H1 (cell line): Measurements from ENCODE around the gene PRIMA1. TPM values are rescaled to one million over a fixed set of nuclear protein-coding genes. Genes with fewer than 3 reads are reported as not detected.

Experiments
- CTCF ChIA-PET: fragments of 300-600 bp; sonication (Branson Sonifier 250); formaldehyde crosslinking; loops from one replicate; lab custom pipeline; 2021; ENCODE audit not compliant: partially characterized antibody; lab: Charles Lee
- POLR2A ChIA-PET: fragments of 300-600 bp; sonication (Branson Sonifier 250); formaldehyde crosslinking; loops from one replicate; lab custom pipeline; 2021; ENCODE audit warnings: inconsistent platforms; ENCODE audit not compliant: partially characterized antibody; lab: Charles Lee
- DNase-seq, 2 experiments: peaks; one replicate each; pipeline versions ENCODE4 v3.0.0 to v3.0.0-alpha.2; 2010 to 2022; ENCODE audit warnings: low spot score in 2 of 2, low read depth in 1 of 2, mixed read lengths in 1 of 2
- FAIRE-seq: peaks from 2 replicates; lab custom pipeline; 2011; peaks lifted over from hg19 to GRCh38; lab: Jason Lieb, UNC
- H2AFZ ChIP-seq: 2 replicates; pipeline ENCODE4 v1.8.1; 2012; ENCODE audit warnings: low read length, inconsistent platforms
- H2AK5ac ChIP-seq: 2 replicates; pipeline ENCODE4 v1.6.1; 2013; ENCODE audit warnings: low read depth, low read length
- H2BK120ac ChIP-seq: replicated peaks from 2 replicates; pipeline ENCODE3; 2013; ENCODE audit warnings: low read depth, low read length, inconsistent platforms
- H2BK12ac ChIP-seq: 2 replicates; pipeline ENCODE4 v1.6.1; 2013; ENCODE audit warnings: low read depth, low read length
- H2BK15ac ChIP-seq: 2 replicates; pipeline ENCODE4 v1.6.1; 2013; ENCODE audit warnings: low read length
- H2BK20ac ChIP-seq: 2 replicates; pipeline ENCODE4 v1.6.1; 2013; ENCODE audit warnings: low read length
- H2BK5ac ChIP-seq: 2 replicates; pipeline ENCODE4 v1.6.1; 2013; ENCODE audit warnings: low read depth, low read length
- H3K14ac ChIP-seq: 2 replicates; pipeline ENCODE4 v1.6.1; 2013; ENCODE audit warnings: inconsistent platforms; ENCODE audit not compliant: insufficient read length
- H3K18ac ChIP-seq: 2 replicates; pipeline ENCODE4 v1.6.1; 2013; ENCODE audit warnings: low read length; ENCODE audit errors: extremely low read depth
- H3K23ac ChIP-seq: 2 replicates; pipeline ENCODE4 v1.6.1; 2013; ENCODE audit warnings: inconsistent platforms; ENCODE audit not compliant: insufficient read length
- H3K23me2 ChIP-seq: 2 replicates; pipeline ENCODE4 v1.6.1; 2013; ENCODE audit warnings: low read depth, low read length
- H3K27ac ChIP-seq: 2 replicates; pipeline ENCODE4 v1.6.1; 2011; ENCODE audit warnings: low read depth, low read length, inconsistent platforms
- H3K27me3 ChIP-seq, 4 experiments: replicated peaks in 1 of 4; 1 replicate in 1 of 4; 2 replicates in 3 of 4; pipeline versions ENCODE4 v1.6.1 to v1.8.1; 2011 to 2013; ENCODE audit warnings: low read length in 3 of 4, mild to moderate bottlenecking in 3 of 4, inconsistent platforms in 2 of 4, mixed read lengths in 2 of 4, moderate library complexity in 1 of 4; ENCODE audit not compliant: control insufficient read depth in 3 of 4, insufficient read depth in 3 of 4; ENCODE audit errors: extremely low read depth in 1 of 4
- H3K36me3 ChIP-seq, 4 experiments: 2 replicates each; pipeline versions ENCODE4 v1.6.1 to v1.8.1; 2011 to 2013; ENCODE audit warnings: mild to moderate bottlenecking in 4 of 4, low read length in 3 of 4, moderate library complexity in 2 of 4, control low read depth in 1 of 4, inconsistent platforms in 1 of 4; ENCODE audit not compliant: insufficient read depth in 4 of 4, control insufficient read depth in 2 of 4
- H3K4ac ChIP-seq: replicated peaks from 2 replicates; pipeline ENCODE3; 2013; ENCODE audit warnings: low read length, low read depth, mixed read lengths, inconsistent platforms; ENCODE audit not compliant: insufficient read length
- H3K4me1 ChIP-seq, 4 experiments: replicated peaks in 1 of 4; 1 replicate in 1 of 4; 2 replicates in 3 of 4; pipeline versions ENCODE4 v1.6.1 to v1.8.1; 2011 to 2013; ENCODE audit warnings: low read length in 3 of 4, inconsistent platforms in 2 of 4, mixed read lengths in 1 of 4; ENCODE audit not compliant: insufficient read depth in 4 of 4, control insufficient read depth in 3 of 4
- H3K4me2 ChIP-seq, 2 experiments: 2 replicates each; pipeline versions ENCODE4 v1.6.1 to v1.8.1; 2011 to 2013; ENCODE audit warnings: low read depth in 2 of 2, low read length in 2 of 2, control low read depth in 1 of 2, inconsistent platforms in 1 of 2, mild to moderate bottlenecking in 1 of 2; ENCODE audit not compliant: insufficient read depth in 1 of 2
- H3K4me3 ChIP-seq, 4 experiments: fragments of 200-600, 300-600 bp in 1 of 4; sonication (generic), shearing (Covaris generic), sonication (Bioruptor Twin) in 1 of 4; 2 replicates each; pipeline versions ENCODE4 v1.5.1 to v1.8.1; 2011 to 2016; ENCODE audit warnings: low read length in 4 of 4, low read depth in 3 of 4, control low read depth in 2 of 4, inconsistent platforms in 2 of 4, mild to moderate bottlenecking in 2 of 4, mixed read lengths in 1 of 4, moderate library complexity in 1 of 4; ENCODE audit not compliant: insufficient read depth in 2 of 4; ENCODE audit errors: extremely low read depth in 1 of 4
- H3K56ac ChIP-seq: replicated peaks from 2 replicates; pipeline ENCODE3; 2013; ENCODE audit warnings: low read depth, mild to moderate bottlenecking, mixed read lengths, low read length, inconsistent platforms; ENCODE audit not compliant: insufficient read length
- H3K79me1 ChIP-seq: 2 replicates; pipeline ENCODE4 v1.6.1; 2013; ENCODE audit warnings: low read depth, low read length, control low read depth
- H3K79me2 ChIP-seq, 2 experiments: 2 replicates each; pipeline versions ENCODE4 v1.6.1 to v1.8.1; 2012 to 2013; ENCODE audit warnings: low read length in 2 of 2, mild to moderate bottlenecking in 2 of 2, inconsistent platforms in 1 of 2; ENCODE audit not compliant: insufficient read depth in 2 of 2, control insufficient read depth in 1 of 2
- H3K9ac ChIP-seq, 4 experiments: replicated peaks in 1 of 4; 1 replicate in 1 of 4; 2 replicates in 3 of 4; pipeline versions ENCODE4 v1.6.1 to v1.8.1; 2011 to 2013; ENCODE audit warnings: low read depth in 3 of 4, low read length in 3 of 4, control low read depth in 2 of 4, mild to moderate bottlenecking in 2 of 4, moderate library complexity in 2 of 4, inconsistent platforms in 1 of 4; ENCODE audit errors: extremely low read depth in 1 of 4
- H3K9me3 ChIP-seq, 2 experiments: 2 replicates each; pipeline versions ENCODE4 v1.6.1 to v1.8.1; 2012 to 2013; ENCODE audit warnings: mild to moderate bottlenecking in 2 of 2, moderate library complexity in 2 of 2, control low read depth in 1 of 2, inconsistent platforms in 1 of 2, low read depth in 1 of 2, low read length in 1 of 2, mixed read lengths in 1 of 2; ENCODE audit not compliant: insufficient read depth in 2 of 2
- H4K20me1 ChIP-seq, 2 experiments: replicated peaks in 1 of 2; 2 replicates each; pipeline versions ENCODE3 to v1.8.1; 2011 to 2013; ENCODE audit warnings: inconsistent platforms in 2 of 2, low read length in 2 of 2, mild to moderate bottlenecking in 1 of 2; ENCODE audit not compliant: insufficient read depth in 2 of 2, control insufficient read depth in 1 of 2
- H4K5ac ChIP-seq: 2 replicates; pipeline ENCODE4 v1.6.1; 2013; ENCODE audit warnings: low read length, low read depth, mixed read lengths, inconsistent platforms; ENCODE audit not compliant: insufficient read length
- H4K8ac ChIP-seq: 2 replicates; pipeline ENCODE4 v1.8.0; 2013; ENCODE audit warnings: mild to moderate bottlenecking, moderate library complexity, low read length, inconsistent platforms; ENCODE audit not compliant: insufficient read depth; ENCODE audit errors: extremely low read depth
- H4K91ac ChIP-seq: replicated peaks from 2 replicates; pipeline ENCODE3; 2013; ENCODE audit warnings: low read length, mixed read lengths, inconsistent platforms; ENCODE audit not compliant: insufficient read length
- FOSL1 ChIP-seq: IDR thresholded peaks from 2 replicates; pipeline ENCODE4 v1.6.1; 2011; ENCODE audit warnings: mild to moderate bottlenecking, low read depth, low read length, moderate library complexity; ENCODE audit not compliant: insufficient read depth
- GABPA ChIP-seq: IDR thresholded peaks from 2 replicates; pipeline ENCODE4 v1.6.1; 2011; ENCODE audit warnings: mild to moderate bottlenecking, low read length, moderate library complexity, borderline replicate concordance; ENCODE audit not compliant: insufficient read depth
- HDAC6 ChIP-seq: IDR thresholded peaks from one replicate; pipeline ENCODE4 v1.7.1; 2012; ENCODE audit warnings: low read depth, mild to moderate bottlenecking, inconsistent platforms, low read length, moderate library complexity
- RNF2 ChIP-seq: fragments of 200-900, 300-1000 bp; sonication (generic); IDR thresholded peaks from 2 replicates; pipeline ENCODE4 v1.7.1; 2016; ENCODE audit warnings: borderline replicate concordance, low read depth, mild to moderate bottlenecking, antibody characterized with exemption, low read length; ENCODE audit not compliant: poor library complexity, severe bottlenecking; ENCODE audit errors: missing control alignments
- SIN3A ChIP-seq, 2 experiments: IDR thresholded peaks in 1 of 2; conservative IDR thresholded peaks in 1 of 2; 2 replicates each; pipeline ENCODE4 v1.6.1; 2011 to 2012; ENCODE audit warnings: low read length in 2 of 2, improper control_type of control experiment in 1 of 2, low read depth in 1 of 2, mild to moderate bottlenecking in 1 of 2
- SIX5 ChIP-seq: IDR thresholded peaks from 2 replicates; pipeline ENCODE4 v1.6.1; 2011; ENCODE audit warnings: mild to moderate bottlenecking, low read depth, low read length
- SP4 ChIP-seq: IDR thresholded peaks from 2 replicates; pipeline ENCODE4 v1.6.1; 2012; ENCODE audit warnings: low read length, inconsistent platforms
- WGBS, 2 experiments: shearing (Covaris generic) in 1 of 2; methylation state at CpG; one replicate each; pipeline versions ENCODE4 v1.1.6 to v1.1.7; 2013 to 2015; ENCODE audit warnings: low lambda C conversion rate in 2 of 2, mixed read lengths in 2 of 2, inconsistent platforms in 1 of 2, low coverage in 1 of 2, missing lambda C conversion rate in 1 of 2; ENCODE audit not compliant: insufficient replicate concordance in 2 of 2, insufficient coverage in 1 of 2, insufficient read length in 1 of 2; ENCODE audit errors: extremely low coverage in 1 of 2, missing lambda C conversion rate in 1 of 2; 5-methylcytosine and 5-hydroxymethylcytosine counted together
- polyA plus RNA-seq, 7 experiments: library from polyadenylated mRNA; depleted of rRNA in 3 of 7; stranded (reverse) in 5 of 7; unstranded in 2 of 7; fragments of >200 nt in 5 of 7; fragments of 200-250 nt in 2 of 7; gene quantifications; 1 replicate in 5 of 7; 2 replicates in 1 of 7; 4 replicates in 1 of 7; pipeline versions ENCODE4 v1.2.1 to v1.2.3, GENCODE V29; 2011 to 2013; ENCODE audit warnings: missing spikeins in 2 of 7, mixed read lengths in 2 of 7
- total RNA-seq: library from RNA; stranded (reverse); fragmentation: NEBNext Ultra II Directional; extraction: Animal tissue kit (Norgen Biotek cat#: 25700); gene quantifications from 2 replicates; pipeline ENCODE4 v1.2.1, GENCODE V29; 2021

Gene PRIMA1
- total and polyA plus RNA-seq, 2 of the 8 experiments (the other 6 are each of a cell fraction or from before 2014, with no cell fraction given) = 2.8 to 4.5 TPM

- H3K9me3 ChIP-seq = no peaks in the 10 kb centered on the region
- H3K27ac ChIP-seq = no peak overlapping the region
- no peak overlapping the region for H4K8ac ChIP-seq
- no peak for FAIRE-seq
- H3K23ac ChIP-seq = no peak overlapping the region
- H3K4me1 ChIP-seq = no peaks in the 10 kb centered on the region
- no peaks in the 10 kb centered on the region for H3K79me1 ChIP-seq
- no peaks in the 10 kb centered on the region for H3K36me3 ChIP-seq
- no peak overlapping the region for H2AFZ ChIP-seq
- H3K27me3 ChIP-seq = no peaks in the 10 kb centered on the region
- WGBS, 2 experiments = 93% methylated on average over 3 of the region's 3 CpGs; no CpG with 5 or more reads in 1 of the 2 experiments
- H3K4ac ChIP-seq = no peak overlapping the region
- H2BK15ac ChIP-seq = no peak overlapping the region
- H2AK5ac ChIP-seq = no peak overlapping the region
- no peak overlapping the region for H2BK5ac ChIP-seq
- peaks cover 0 to 4% of the 10 kb centered on the region in 2 experiments for H4K20me1 ChIP-seq
- peaks cover 6% of the 10 kb centered on the region; the same call in 1 of the 2 replicates for H3K23me2 ChIP-seq
- no peak overlapping the region for H3K56ac ChIP-seq
- H3K4me2 ChIP-seq = no peak overlapping the region
- no peak overlapping the region for H4K91ac ChIP-seq
- H2BK12ac ChIP-seq = no peak overlapping the region
- H3K4me3 ChIP-seq = no peak overlapping the region
- H3K14ac ChIP-seq = no peak overlapping the region
- H3K9ac ChIP-seq = no peak overlapping the region
- no peak overlapping the region for H4K5ac ChIP-seq
- ChIA-PET POLR2A (no interaction called here), CTCF (interaction anchor here (0.7 to 1.0 kb wide), 2 partner anchors 12 to 65 kb away, joined by 3 to 5 read pairs; no protein-coding TSS in a partner anchor)
- no peak for DNase-seq
- no peaks in the 10 kb centered on the region for H3K79me2 ChIP-seq
- H2BK120ac ChIP-seq = no peak overlapping the region
- no peak overlapping the region for H2BK20ac ChIP-seq
- H3K18ac ChIP-seq = no peak overlapping the region
- no peak for TF ChIP-seq SIN3A (conservative IDR thresholded peaks at IDR 0.05 in 1 of 2, IDR thresholded peaks at IDR 0.05 in 1 of 2; ENCODE audit: low read depth in 1 of 2, low read length in 2 of 2)
- no peak for TF ChIP-seq RNF2
- TF ChIP-seq FOSL1 = no peak
- no peak for TF ChIP-seq SP4
- TF ChIP-seq SIX5 = no peak
- TF ChIP-seq GABPA = no peak
- TF ChIP-seq HDAC6 = no peak
Observed at GRCh38 chr14:93719256-93719655, 69.0 kb downstream of the PRIMA1 start.
